ENCODE results near the gene TRPM3. TPM values are rescaled to one million over a fixed set of nuclear protein-coding genes. Genes with fewer than 3 reads are reported as not detected.

The TRPM3 gene
- total and polyA plus RNA-seq, 2 donors (not counting 1 experiment from before 2014, with no cell fraction given): not detected

- no peak for ATAC-seq (ENCODE audit: low read depth)
- POLR2A ChIA-PET: no interaction called here
Measured at GRCh38 chr9:70951749-70952727, 169.4 kb downstream of the TRPM3 start.

More at GRCh38 chr9:70951749-70952727, 169.4 kb downstream of the TRPM3 start:
- no peak for DNase-seq
- no peak for TF ChIP-seq CTCF (IDR thresholded peaks at IDR 0.05)
- TF ChIP-seq EZH2 (IDR thresholded peaks at IDR 0.05; ENCODE audit: borderline replicate concordance, insufficient read depth, low read depth, low read length, poor library complexity, severe bottlenecking): no peak
- Histone ChIP-seq H3K9me3 (ENCODE audit: control extremely low read depth in 1 of 3, control insufficient read depth in 2 of 3, insufficient read depth in 1 of 3, low read length in 2 of 3) (no peaks in the 10 kb centered on the region), H2AFZ (ENCODE audit: insufficient read depth, low read depth, low read length, poor library complexity, severe bottlenecking) (no peak overlapping the region), H3K4me1 (ENCODE audit: control insufficient read depth in 2 of 2, insufficient read depth in 2 of 2, low read length in 2 of 2) (no peaks in the 10 kb centered on the region), H3K4me3 (ENCODE audit: control extremely low read depth in 1 of 5, extremely low read depth in 1 of 5, insufficient read depth in 1 of 5, low read depth in 2 of 5, low read length in 4 of 5) (no peak overlapping the region), H3K27me3 (replicated peaks in 1 of 4; ENCODE audit: control extremely low read depth in 1 of 4, control insufficient read depth in 3 of 4, insufficient read depth in 4 of 4, low read length in 3 of 4) (no peaks in the 10 kb centered on the region), H3K36me3 (replicated peaks in 1 of 2; ENCODE audit: control extremely low read depth in 1 of 2, control insufficient read depth in 1 of 2, extremely low read depth in 1 of 2, insufficient read depth in 2 of 2, low read length in 1 of 2) (no peaks in the 10 kb centered on the region), H3K79me2 (ENCODE audit: control insufficient read depth, insufficient read depth, low read length) (no peaks in the 10 kb centered on the region), H3K9ac (ENCODE audit: low read length) (no peak overlapping the region), H3K4me2 (replicated peaks; ENCODE audit: low read depth, low read length, poor library complexity, severe bottlenecking) (no peak overlapping the region), H4K20me1 (ENCODE audit: control insufficient read depth, insufficient read depth, low read length, poor library complexity, severe bottlenecking) (no peaks in the 10 kb centered on the region), H3K27ac (ENCODE audit: low read length in 2 of 2) (no peak overlapping the region)
- H3K27ac Mint-ChIP-seq: no peak overlapping the region
- no peak overlapping the region for H3K4me3 Mint-ChIP-seq
- intact Hi-C loops (cut with micrococcal nuclease): no loop called here
- WGBS (ENCODE audit: insufficient coverage): 100% methylated on average over 2 of the region's 4 CpGs
- H3K4me1 Mint-ChIP-seq: no peaks in the 10 kb centered on the region
- H3K27me3 Mint-ChIP-seq: peaks cover 3% of the 10 kb centered on the region
- CTCF ChIA-PET: no interaction called here
- no peaks in the 10 kb centered on the region for H3K9me3 Mint-ChIP-seq (ENCODE audit: insufficient read depth)
